NCI-H345 treated with DMSO at 0.1 percent for 48 hours (cell line): Measurements from ENCODE around the gene ASB7.
A peak's percentile ranks its signal among the peaks of the same experiment; 100 is the strongest.

Source experiments
- DNase-seq: peaks from one replicate; lab custom pipeline; 2025; ENCODE audit not compliant: unreplicated experiment; lab: John Stamatoyannopoulos, UW

Gene ASB7

DNA sequence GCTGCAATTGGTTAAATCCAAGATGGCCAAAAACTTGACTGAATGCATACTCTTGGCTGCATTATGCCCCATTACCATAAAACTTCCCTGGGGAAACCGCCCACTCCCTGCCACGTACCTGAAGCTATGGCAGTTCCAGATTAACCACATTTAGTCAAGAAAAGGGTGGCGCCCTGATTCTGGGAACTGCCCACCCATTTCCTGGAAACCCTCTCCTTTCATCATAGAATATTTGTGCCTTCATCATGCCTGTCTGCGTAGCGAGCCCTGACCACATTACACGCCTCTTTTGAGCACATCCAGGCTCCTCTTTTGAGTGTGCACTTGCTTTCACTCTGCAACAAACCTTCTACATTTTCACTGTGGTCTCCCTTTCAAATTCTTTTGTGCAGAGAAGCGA, 5.6 kb upstream of the ASB7 start:
- no peak for DNase-seq

DNA sequence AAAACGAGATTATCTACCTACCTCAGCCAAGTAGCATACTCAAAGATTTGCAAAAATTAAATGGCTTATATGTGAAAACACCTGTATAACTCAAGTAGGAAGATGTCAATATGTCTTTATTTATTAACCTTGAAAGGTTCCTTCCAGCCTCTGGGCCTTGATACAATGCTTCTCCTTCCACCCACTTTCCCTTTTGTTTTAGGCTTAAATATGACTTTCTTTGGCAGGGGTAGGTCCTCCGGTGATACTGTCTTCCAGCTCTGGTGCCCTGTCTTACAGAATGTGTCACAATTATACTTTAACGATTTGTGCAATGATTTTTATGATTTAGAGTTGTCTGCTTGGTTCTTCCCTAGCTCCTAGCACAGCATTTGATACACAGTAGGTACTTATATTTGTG, 4.5 kb upstream of the ASB7 start:
- DNase-seq = no peak

DNA sequence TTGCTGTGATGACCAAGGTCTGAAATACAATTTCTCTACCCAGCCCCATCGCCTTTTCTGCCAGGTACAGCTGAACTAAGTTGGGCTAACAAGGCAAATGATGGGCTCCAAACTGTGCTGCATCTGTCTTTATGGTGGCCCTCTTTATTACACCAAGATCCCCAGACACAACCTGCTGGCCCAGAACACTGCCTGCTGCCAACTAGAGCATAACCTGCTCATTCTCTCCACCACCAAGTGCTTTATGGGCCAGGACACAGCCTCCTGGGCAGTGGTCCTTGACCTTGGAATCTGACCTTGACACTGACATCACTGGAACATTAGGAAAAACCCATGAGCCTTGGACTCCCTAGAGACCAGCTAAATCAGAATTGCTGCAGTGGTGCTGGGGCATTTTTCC, 3.7 kb upstream of the ASB7 start:
- DNase-seq = no peak

DNA sequence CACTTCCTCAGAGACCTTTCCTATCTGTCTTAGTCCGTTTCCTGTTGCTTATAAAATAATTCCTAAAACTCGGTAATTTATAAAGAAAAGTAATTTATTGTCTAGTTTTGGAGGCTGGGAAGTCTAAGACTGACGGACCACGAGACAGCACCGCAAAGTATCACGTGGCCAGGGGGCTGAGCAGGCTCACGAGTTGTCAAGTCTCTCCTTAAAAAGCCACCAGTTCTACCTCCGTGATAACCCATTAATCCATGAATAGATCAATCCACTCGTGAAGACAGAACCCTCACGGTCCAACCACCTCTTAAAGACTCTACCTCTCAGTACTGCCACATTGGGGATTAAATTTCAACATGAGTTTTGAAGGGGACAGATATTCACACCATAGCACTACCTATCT, 1.2 kb upstream of the ASB7 start:
- no peak for DNase-seq

DNA sequence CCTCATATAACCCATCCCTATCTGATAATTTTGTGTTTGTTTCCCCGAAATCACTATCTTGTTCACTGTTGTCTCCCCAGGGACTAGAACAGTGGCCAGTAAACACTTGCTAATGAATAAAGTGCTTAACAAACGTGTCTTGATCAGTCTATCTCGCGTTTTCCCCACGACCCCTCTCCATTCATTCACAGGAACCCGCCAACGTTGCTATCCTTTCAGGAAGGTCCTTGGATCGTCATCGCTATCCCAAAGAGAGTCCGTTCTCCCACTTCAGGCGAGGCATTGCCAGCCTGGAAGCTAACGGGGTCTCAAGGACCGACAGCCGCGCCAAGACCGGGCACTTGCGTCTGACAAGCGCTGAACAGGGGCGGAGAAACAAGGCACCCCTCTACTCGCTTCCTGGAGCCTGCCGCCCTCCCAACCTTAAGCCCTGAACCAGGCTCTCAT, 749 bp upstream of the ASB7 start:
- DNase-seq = no peak

DNA sequence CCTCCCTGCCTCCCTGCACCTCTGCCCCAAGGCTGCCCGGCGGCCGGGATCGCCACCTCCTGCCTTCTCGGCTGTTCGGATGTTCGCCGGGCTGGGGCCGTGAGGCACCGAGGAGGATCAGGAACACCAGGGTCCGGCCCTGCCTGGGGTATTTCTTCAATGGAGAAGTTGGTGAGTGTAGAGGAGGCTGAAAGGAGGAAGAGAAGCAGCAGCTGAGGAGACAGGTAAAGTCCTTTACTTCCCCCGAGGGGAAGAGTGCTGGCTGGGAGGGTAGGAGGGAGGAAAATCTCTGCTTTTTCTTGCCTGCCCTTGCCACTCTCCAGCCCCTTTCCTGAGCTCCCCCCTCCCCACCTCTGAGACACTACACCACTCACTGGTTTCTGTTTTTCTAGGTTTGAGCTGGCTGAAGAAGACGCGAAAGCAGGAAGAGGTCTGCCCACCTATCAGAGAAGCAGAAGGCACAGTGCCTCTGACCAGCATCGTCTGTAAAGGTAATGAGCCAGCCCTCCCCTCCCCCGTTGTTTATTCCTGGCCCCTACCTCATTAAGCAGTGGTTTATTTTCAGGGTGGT, 519 bp downstream of the ASB7 start:
- no peak for DNase-seq

DNA sequence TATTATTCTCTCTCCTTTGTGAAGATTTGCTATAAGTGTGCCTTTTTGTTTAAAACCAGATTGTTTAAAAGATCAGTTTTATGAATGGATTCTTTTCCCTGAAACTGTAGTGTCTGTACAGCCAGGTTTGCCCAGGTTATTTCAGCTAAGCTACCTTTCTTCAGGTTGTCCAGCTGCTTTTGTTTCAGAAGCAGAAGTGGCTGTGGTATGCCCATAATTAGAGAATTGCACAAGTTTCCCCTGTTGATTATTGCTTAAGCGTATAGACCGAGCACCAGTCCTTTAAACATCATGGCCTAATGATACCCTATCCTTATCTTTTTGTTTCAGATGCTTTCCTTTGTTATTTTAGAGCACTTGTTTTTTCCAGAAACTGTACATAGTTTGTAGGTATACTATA, 10.2 kb downstream of the ASB7 start:
- DNase-seq = no peak

DNA sequence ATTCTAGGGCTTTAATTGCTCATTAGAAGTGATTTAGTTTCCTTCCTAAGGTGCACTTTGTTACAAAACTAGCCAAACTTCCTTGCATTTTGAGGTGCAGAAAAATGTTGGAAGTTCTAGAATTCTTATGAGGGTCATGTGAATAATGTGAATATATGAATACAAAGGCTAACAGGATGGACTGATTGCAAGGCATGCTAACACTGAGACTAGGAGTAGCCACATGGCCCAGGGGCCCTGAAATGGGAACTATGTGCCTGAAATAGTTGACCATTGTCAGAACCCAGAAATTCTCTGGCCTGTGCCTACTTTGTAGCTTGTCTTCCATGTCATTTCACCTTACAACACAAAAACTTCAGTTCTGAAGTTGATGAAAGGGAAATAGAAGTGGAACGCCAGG, 10.8 kb downstream of the ASB7 start:
- DNase-seq = no peak

DNA sequence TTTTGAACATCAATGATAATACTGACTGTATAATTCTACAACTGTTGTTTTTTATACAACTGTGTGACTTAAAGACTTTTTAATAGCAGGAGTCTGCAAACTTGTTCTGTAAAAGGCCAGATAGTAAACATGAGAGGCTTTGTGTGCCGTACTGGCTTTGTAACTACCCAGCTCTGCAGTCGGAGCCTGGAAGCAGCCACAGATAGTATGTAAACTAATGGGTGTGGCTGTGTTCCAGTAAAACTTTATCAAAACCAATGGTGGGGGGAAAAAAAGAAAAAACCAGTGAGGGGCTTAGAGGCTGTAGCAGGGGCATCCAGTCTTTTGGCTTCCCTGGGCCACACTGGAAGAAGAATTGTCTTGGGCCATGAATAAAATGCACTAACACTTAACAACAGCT, 11.9 kb downstream of the ASB7 start:
- DNase-seq = no peak

DNA sequence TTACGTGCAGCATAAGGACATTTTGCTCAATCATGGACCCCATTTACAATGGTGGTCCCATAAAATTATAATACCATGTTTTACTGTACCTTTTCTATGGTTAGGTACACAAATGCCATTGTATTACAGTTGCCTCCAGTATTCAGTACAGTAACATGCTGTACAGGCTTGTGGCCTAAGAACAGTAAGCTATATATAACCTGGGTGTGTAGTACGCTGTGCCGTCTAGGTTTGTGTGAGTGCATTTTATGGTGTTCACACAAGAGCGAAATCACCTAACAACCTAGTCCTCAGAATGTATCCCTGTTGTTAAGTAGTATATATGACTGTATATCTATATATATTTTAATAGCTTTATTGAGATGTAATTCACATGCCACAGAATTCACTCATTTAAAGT, 12.5 kb downstream of the ASB7 start:
- DNase-seq = no peak

DNA sequence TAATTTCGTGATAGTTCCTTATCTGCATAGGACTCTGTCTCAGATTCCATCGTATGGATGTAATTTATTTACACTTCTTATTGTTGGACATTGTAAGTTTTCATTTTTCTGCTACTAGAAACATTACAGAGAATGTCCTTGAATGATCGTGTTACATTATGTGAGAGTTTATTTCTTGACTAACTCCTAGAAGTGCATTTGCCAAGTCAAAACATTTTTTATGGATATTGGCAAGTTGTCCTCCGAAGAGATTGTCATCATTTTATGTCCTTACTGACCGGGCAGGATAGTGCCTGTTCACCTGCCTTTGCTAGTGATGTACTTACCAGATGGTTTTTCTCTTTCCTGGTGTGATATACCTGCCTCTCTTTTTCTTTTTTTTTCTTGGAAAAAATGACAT, 13.4 kb downstream of the ASB7 start:
- DNase-seq = no peak

DNA sequence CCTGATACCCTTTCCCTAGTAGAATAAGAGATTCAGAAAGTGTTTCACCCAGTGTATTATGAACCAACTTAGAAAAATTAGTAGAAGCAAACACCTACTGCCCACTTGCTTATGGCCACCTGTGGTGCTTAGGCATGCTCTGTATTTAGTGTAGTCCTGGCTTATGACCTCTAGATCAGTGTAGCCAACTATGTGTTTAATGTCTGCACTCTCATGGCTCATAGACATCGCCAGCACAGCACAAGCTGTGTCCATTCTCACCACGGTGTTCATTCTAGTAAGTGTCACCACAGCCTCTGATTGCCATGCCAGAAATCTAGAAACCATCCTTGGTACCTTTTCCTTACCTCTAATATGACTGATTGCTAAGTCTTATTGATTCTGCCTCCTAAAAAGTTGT, 14.3 kb downstream of the ASB7 start:
- no peak for DNase-seq

DNA sequence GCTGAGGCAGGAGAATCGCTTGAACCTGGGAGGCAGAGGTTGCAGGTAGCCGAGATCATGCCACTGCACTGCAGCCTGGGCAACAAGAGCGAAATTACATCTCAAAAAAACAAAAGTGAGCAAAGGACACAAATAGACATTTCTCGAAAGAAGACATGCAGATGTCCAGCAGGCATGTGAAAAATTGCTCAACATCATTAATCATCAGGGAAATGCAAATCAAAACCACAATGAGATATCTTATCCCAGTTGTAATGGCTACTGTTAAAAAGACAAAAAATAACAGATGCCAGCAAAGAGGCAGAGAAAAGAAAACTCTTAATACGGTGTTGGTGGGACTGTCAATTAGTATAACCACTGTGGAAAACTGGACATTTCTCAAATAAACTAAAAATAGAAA, 20.9 kb downstream of the ASB7 start:
- no peak for DNase-seq

DNA sequence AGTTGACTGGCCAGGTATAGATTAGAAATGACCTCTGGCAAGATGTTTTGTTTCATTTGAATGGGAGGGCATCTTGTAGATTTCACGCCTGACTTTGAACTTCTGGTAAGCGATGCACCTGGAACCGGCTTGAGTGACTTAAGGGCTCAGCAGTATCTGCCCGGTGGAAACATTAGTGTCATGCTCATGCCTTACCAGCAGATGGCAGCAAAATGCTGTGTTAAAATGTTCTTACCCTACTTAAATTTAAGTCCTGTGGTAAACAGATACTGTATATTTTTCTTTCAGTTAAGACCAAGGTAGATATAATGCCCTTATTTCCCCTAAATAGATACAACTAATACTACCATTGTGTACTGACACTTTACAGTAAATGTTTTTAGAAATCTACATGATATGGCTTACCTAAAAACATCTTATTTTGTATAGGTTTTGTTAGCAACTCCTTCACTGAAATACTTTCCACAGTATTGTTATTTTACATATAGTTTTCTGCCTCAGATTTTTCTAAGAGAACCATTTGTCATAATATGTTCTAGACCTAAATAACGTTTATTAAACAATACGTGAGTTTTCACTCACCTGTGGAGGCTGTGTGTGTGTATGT, 25.5 kb downstream of the ASB7 start:
- DNase-seq = peak; percentile 50

DNA sequence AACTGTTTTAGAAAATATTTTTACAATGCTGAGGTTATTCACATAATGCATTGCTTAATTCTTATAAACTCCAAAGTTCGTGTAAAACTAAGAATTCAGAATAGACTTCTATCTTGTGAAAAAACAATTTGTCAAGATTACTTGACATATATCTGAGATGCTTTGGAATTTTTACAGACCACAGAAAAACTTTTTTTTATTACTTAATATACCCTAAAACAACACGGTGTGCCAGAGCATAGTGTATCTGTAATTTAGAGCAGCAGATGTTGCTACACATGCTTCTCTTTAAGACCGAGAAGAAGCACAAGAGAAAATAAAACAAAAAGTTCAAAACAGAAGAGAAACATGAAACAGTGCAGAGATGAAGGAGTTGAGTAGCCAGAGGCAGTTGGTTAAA, 26.4 kb downstream of the ASB7 start:
- no peak for DNase-seq

DNA sequence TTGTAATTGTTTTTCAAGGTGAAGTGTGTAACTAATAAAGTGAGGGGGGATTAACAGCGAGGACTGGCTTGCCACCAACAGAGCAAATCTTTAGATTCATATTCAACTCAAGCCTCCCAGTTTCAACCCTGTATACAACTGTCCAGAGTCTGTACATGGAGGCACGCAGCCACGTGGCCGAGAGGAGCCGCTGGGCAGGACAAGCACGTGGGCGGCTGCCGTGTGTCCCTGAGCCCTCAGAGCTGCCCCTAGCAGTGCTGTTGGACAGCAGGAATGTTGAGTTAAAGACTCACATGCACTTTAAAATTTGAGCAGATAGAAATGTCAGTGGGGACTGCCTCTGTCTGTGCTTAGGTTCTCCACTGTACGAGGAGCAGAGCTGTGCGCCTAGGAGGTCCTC, 29.4 kb downstream of the ASB7 start:
- DNase-seq = no peak

DNA sequence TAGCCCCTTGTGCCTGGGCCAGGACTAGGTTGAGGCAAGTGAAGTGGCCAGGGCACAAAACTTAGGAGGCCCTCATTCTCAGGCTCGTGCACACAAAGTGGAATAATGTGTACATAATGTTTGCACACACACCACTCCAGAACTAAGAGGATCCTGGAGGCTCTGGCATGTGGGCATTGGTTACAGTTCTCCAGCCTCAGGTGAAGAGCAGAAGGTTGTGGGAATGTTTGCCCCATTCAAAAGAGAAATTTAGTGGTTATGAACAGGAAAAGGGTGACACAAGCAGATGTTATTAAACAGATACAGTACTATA, 31.3 kb downstream of the ASB7 start:
- no peak for DNase-seq

DNA sequence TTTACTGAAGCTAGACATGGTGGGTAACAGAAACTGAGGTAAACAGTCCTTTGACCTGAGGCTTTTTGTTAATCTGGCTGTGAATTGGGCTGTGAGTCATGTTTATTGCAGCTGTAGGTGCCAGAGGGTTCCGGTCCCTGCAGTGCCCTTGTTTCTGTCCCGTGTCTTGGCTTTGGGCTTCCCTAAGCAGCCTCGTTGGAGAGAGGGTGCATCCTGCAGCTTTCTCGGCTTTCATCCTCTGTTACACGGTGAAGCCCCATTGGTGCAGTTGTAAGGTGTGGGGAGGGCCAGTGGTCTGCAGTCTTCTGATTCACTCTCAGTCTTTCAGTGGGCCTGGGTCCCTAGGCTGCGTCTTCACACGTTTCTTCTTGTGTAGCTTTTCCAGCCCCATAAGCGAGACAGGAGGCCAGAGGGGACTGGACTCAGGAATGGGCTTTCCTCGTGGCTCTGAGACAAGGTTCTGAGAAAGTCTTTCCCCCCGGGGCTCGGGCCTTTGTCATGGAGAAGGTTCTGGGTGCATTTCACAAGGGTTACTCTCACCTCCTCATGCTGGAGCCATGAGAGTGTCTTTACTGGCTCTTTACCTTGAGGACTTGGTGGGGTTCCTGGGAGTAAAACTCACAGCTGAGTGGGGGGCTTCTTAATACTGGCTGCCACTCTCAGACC, 33.1 kb downstream of the ASB7 start:
- no peak for DNase-seq

DNA sequence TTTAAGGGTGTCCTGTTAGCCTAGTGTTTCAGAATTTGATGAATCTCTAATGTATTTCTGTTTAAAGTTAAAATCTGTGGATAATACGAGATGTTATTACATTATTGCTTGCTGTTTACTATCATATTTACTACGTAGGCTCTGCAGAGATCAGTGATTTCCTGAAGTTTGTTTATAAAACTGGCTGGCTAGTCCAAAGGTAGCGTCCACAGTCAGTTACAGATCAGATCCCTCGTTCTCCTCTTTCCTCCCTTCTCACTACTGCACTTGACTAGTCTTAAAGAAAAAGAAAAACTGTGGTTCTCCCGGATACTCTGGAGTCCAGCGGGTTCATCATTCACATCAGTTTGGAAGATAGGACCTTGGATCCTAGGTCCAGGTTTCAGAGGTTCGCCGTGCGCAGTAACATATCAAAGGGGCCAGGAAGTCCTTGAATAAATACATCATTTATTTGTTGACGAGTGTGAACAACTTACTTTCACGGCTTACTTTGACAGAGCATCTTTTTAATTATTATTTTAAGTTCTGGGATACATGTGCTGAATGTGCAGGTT, 35.9 kb downstream of the ASB7 start:
- no peak for DNase-seq

DNA sequence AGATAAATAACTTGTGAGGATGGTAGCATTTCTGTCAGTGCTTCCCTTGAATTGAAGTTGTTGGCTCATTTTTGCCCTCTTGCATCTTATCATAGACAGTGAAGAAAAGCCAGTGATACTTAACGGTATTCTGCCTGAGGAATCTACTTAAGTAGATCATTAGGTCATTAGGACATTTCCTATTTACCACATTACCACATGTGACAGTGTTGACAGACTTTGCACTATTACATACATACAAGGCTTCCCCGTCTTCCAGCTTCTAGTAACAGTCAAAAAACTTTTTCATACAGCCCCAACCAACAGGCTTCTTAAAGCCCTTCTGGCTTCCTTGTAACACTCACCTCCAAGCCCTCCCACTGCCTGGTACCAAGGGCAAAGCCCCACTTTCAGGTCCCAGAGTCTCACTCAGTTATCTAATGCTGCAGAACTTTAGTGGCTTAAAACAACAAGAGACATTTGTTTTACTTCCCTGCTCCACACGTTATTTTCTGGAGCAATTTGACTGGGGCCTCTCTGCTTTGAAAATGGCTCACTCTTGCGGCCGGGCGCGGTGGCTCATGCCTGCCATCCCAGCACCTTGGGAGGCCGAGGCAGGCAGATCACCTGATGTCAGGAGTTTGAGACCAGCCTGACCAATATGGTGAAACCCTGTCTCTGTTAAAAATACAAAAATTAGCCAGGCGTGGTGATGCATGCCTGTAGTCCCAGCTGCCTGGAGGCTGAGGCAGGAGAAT, 40.0 kb downstream of the ASB7 start:
- DNase-seq = no peak

DNA sequence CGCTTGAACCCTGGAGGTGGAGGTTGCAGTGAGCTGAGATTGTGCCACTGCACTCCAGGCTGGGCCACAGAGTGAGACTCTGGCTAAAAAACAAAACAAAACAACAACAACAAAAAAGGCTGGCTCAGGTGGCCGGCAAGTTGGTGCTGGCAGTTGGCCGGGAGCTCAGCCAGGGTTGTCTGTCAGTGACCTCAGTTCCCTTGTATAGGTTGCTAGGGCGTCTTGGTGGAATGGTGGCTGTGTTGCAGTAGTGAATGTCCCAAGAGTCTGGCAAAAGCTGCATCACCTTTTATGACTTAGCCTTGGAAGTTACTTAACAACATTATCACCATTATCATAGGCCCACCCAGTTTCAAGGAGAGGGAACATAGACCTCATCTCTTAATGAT, 40.6 kb downstream of the ASB7 start:
- DNase-seq = no peak

DNA sequence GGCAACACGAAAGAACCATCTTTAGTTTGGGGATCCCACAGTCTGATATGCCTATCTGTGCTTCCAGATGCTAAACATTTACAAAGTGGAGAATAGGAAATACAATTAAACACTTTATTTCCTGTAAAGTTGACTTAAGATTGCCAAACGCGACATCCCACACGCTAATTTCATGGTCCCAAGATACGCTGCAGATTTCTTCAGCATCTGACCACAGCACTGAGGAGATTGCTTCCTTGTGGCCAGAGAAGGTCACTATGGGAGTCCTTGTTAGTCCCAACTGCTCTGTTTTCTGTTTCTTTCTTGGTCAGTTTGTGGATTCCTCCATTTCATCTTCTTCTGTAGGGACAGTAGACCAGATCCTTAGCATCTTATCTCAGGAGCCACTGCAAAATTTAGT, 43.3 kb downstream of the ASB7 start:
- no peak for DNase-seq
